NCI-H1436 treated with DMSO at 0.1 percent for 48 hours (cell line): ENCODE results near the gene RUNX3.
"Not testable (repeated sequence)": the region's sequence is repeated elsewhere in the genome, so short reads cannot be mapped to it uniquely, and the experiment has no call there.

ENCODE experiments used
- DNase-seq: peaks from one replicate; lab custom pipeline; 2025; lab: John Stamatoyannopoulos, UW

RUNX3 gene

GRCh38 chr1:24901791-24902470 lies 28.1 kb downstream of the RUNX3 start:
- DNase-seq: no peak

GRCh38 chr1:24900985-24901781 lies 28.9 kb downstream of the RUNX3 start:
- DNase-seq: no peak

GRCh38 chr1:24900486-24900849 lies 29.6 kb downstream of the RUNX3 start:
- no peak for DNase-seq

DNA sequence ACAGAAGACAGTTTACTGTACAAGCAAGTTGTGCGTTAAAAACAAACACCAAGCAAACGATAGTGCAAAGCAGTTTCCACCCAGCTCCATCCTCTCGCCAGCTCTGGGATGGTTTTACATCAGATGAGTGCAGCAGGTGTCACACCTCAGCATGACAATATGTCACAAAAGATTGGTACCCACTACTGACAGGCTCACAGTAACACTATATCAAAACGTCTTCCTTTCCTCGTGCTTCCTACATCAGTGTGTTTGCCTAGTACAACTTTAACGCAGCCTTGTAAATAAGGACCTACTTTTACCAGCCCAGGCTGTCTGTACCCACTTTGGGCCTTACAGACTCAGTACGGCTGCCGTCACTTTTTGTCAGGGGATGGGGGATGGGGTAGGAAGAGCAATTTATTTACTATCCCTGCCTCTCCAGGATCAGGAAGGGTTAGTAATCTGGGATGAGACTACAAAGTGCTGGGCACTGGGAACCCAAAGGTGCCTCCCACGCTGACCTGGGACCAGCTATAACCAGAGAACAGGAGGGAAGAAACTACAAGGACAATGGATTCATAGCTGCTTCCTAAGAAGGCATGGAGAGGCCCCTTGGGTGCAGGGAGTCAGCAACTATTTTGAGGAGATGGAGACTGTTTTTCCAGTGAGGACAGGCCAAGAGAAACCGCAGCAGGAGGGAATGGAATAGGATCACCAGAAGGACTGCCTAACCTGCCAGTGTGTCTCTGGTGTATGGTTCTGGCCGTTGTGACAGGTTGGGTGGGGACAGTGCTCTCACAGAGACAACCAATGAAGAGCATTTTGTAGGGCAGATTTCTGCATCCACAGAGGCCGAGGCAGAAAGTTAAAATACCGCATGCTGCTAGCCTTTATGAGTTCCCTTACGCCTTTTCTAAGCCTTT lies 30.2 kb downstream of the RUNX3 start:
- no peak for DNase-seq

GRCh38 chr1:24898909-24899439 lies 31.1 kb downstream of the RUNX3 start:
- DNase-seq: no peak

DNA sequence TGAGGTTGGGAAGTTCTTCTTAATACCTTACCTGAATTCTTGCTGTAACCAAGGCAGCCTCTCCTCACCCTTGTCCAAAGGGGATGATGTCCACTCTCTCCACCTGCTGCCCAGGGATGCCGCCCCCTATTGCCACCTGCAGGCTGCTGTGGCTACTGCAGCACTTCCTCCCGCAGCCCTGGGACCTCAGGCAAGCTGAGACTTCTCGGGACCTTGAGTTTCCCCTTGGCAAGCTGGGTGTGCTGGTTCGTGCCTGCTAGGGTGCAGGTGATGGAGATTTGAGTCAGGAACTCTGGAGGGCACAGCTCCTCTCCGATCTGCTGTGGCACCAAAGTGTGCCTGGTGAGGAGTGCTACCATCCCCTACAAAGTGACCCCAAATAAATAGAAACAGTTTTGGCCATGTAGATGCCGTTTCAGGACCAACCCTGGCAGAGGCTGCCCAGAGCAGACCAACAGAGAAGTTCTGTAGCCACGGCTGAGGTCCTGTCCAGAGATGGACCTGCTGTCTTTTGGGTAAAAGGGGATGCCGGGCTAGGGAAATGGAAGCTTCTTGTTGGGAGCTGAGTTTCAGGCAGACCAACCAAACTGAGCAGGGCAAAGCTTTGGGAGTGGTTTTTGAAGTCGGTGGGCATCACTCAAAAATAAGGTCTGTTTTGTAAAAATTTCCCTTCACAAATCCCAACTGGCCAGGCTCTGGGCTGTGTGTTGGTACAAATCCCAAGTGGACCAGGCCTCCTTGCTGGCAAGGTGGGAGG lies 31.7 kb downstream of the RUNX3 start:
- DNase-seq: no peak

- no peak for DNase-seq
Observed at GRCh38 chr1:24897263-24898151, 32.6 kb downstream of the RUNX3 start.

GRCh38 chr1:24896596-24897262 lies 33.3 kb downstream of the RUNX3 start:
- DNase-seq: no peak

- DNase-seq: no peak
Observed at GRCh38 chr1:24896176-24896575, 33.9 kb downstream of the RUNX3 start.

DNA sequence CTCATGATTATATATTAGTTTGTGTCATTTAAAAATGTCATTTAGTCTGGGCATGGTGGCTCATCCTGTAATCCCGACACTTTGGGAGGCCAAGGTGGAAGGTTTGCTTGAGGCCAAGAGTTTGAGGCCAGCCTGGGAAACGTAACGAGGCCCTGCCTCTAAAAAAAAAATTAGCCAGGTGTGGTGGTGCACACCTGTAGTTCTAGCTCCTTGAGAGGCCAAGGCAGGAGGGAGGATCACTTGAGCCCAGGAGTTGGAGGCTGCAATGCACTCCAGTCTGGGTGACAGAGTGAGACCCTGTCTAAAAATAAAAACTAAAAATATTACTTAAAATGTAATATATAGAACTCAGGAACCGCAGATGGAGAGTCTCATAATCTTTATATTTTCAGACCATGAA lies 34.6 kb downstream of the RUNX3 start:
- DNase-seq: no peak

DNA sequence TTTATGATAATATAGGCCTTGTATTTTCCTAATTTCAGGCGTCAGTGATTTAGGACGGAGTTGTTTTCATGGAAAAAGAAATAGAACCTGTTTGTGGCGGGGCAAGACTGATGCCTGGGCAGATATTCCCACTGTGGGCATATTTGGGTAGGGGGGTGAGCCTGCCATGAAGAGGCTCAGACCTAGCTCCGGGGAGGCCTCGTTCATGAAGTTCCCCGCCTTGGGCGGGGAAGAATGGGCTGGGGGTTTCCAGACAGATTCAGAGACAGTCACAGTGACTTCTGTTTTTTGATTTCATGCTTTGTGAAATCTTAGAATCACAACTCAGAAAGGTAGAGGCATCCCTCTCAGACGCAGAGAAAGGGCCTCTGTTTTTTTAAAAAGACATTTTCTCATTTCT lies 36.1 kb downstream of the RUNX3 start:
- no peak for DNase-seq

- DNase-seq: no peak
Observed at GRCh38 chr1:24893431-24893830, 36.6 kb downstream of the RUNX3 start.

DNA sequence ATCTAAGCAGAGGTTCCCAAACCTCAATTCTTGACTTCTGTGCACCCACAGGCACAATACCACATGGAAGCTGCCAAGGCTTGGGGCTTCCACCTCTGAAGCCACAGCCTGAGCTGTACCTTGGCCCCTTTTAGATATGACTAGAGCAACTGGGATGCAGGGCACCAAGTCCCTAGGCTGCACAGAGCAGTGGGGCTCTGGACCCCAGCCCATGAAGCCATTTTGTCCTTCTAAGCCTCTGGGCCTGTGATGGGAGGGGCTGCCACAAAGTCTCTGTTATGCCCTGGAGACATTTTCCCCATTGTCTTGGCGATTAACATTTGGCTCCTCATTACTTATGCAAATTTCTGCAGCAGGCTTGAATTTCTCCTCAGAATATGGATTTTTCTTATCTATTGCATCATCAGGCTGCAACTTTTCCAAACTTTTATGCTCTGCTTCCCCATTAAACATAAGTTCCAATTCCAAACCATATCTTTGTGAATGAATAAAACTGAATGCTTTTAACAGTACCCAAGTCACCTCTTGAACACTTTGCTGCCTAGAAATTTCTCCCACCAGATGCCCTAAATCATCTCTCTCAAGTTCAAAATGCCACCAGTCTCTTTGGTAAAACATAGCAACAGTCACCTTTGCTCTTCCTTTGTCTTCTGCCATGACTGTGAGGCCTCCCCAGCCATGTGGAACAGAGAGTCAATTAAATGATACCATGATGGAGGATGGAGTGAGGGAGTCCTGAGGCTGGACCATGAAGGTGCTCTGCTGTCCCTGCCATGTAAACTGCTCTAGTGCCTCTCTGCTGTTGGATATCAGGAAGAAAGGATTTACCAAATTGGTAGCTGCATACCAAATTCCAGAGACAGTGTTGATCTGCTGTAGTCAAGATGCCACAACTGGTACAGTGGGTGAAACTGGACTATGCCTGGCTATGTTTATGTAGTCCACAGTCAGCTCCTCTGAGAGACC lies 37.6 kb downstream of the RUNX3 start:
- DNase-seq: no peak

DNA sequence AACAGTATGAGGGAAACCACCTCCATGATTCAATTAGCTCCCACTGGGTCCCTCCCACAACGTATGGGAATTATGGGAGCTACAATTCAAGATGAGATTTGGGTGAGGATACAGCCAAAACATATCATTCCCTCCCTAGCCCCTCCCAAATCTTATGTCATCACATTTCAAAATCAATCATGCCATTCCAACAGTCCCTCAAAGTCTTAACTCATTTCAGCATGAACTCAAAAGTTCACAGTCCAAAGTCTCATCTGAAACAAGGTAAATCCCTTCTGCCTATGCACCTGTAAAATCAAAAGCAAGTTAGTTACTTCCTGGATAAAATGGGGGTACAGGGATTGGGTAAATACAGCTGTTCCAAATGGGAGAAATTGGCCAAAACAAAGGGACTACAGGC lies 38.7 kb downstream of the RUNX3 start:
- DNase-seq: not testable (repeated sequence)

- DNase-seq: no peak
Observed at GRCh38 chr1:24890887-24891286, 39.2 kb downstream of the RUNX3 start.

GRCh38 chr1:24888971-24889676 lies 41.0 kb downstream of the RUNX3 start:
- DNase-seq: no peak

DNA sequence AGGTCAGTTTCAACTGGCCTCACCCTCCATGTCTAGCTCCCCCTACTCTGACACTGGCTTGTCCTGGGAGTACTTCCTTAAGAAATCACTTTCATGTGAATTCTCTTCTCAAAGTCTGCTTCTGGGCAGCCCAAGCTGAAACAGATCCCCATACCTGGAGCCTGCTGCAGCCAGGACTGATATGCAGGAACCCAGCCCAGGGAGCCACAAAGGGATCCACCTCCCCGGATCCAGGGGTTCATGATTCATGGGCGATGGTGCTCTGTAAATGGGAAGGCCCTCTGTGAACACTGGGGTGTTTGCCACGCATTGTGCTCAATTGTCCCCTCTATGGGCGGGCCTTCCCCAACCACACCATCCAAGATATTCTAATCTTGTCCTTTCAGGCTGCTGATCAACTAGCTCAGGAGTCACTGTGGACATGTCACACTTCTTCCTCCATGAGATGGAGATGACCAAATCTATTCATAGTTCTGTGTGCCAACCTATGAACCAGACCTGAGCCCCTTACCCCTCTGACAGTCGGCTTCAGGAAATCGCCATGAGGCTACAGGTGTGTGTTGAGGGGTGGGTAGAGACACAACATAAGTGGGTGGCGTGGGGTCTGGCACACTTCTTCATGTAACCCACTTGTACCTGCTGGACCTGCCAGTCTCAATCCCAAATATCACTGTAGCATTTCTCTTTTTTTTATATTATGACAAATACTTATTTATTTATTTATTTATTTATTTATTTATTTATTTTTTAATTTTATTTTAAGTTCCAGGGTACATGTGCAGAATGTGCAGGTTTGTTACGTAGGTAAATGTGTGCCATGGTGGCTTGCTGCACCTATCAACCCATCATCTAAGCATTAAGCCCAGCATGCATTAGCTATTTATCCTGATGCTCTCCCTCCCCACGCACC lies 41.8 kb downstream of the RUNX3 start:
- no peak for DNase-seq
